ENCODE results near the gene DNMT3A.

Gene DNMT3A

GRCh38 chr2:25201265-25201664 lies 140.5 kb downstream of the DNMT3A start:
- no peak for DNase-seq (ENCODE audit: low read depth)

GRCh38 chr2:25198576-25198975 lies 143.1 kb downstream of the DNMT3A start:
- no peak for DNase-seq (ENCODE audit: low read depth)

- no peak for DNase-seq (ENCODE audit: low read depth)
These were observed 143.6 kb downstream of the DNMT3A start for GRCh38 chr2:25198209-25198525.

- no peak for DNase-seq (ENCODE audit: low read depth)
These were observed 144.2 kb downstream of the DNMT3A start for GRCh38 chr2:25197336-25198208.

- DNase-seq (ENCODE audit: low read depth): no peak
These were observed 147.1 kb downstream of the DNMT3A start for GRCh38 chr2:25194576-25195122.

GRCh38 chr2:25190536-25190935 lies 151.2 kb downstream of the DNMT3A start:
- DNase-seq (ENCODE audit: low read depth): no peak

GRCh38 chr2:25188405-25188804 lies 153.3 kb downstream of the DNMT3A start:
- DNase-seq (ENCODE audit: low read depth): no peak

- DNase-seq (ENCODE audit: low read depth): no peak
These were observed 153.9 kb downstream of the DNMT3A start for GRCh38 chr2:25187729-25188350.

GRCh38 chr2:25184254-25184653 lies 157.5 kb downstream of the DNMT3A start:
- DNase-seq (ENCODE audit: low read depth): no peak

- no peak for DNase-seq (ENCODE audit: low read depth)
These were observed 162.7 kb downstream of the DNMT3A start for GRCh38 chr2:25178976-25179375.
